Stimulated activated CD4-positive, alpha-beta T cell treated with anti-CD3 and anti-CD28 coated beads, TNF-alpha, amount 100 ng/mL, for 1 hour (primary cell): ENCODE results near the gene SBNO2.

Experiments used
- DNase-seq, 3 donors: peaks; one replicate each; pipeline ENCODE4 v3.0.0-alpha.2; 2020; ENCODE audit warnings: low read depth in 3 of 3, low spot score in 1 of 3

SBNO2 gene

DNA sequence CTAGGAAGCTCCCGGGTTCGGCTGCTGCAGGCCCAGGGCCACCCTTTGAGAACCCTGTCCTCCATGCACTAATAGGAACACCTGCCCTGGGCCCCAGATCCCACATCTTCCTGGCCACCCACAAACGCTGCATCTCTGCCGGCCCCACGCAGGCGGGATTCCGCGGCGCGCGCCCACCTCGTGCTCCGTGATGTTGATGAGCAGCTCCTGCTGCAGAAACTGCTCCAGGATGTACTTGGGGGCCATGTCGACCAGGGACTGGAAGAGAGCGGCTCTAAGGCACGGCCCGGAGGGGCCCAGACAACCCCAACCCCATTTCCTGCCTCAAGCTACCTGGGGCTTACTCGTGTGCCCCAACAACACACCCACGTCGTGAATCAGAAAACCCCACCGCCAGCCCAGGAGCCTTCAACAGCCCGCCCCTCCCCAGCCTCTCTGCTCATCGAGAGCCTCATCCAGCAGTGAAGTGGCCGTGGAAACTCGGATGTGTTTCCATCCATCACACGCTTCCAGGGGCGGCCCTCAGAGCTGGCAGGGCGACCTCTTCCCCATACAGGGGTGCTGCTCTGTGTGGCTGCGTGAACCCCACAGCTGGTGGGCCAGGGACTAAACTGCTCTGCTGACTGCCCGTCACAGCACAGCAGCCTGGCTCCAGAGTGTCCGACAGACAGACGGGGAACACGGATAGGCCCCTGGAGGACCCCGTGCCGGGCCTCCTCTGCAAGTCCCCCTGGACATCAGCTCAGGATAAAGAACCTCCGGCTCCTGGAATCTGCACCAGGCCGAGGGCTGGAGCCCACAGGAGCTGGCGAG is 83.1 kb downstream of the SBNO2 start:
- DNase-seq = no peak

DNA sequence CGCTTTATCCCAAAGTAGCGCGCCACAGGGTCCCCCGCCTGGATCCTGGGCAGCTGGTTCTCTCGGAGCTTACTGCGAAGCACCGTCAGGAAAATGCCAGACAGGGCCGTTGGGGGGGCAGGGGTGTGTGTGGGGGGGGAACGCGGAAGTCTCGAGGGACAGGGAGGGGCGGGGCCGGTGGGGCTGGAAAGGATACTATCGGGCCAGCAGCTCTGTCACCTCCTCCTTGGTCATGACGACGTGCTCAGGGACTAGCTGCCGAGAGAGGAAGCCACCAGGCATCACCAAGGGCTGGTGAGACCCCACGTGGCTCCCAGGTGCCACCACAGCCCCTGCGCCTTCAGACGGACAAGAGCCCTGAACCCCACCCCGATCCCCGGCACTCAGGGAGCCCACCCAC is 84.2 kb downstream of the SBNO2 start:
- DNase-seq = no peak

DNA sequence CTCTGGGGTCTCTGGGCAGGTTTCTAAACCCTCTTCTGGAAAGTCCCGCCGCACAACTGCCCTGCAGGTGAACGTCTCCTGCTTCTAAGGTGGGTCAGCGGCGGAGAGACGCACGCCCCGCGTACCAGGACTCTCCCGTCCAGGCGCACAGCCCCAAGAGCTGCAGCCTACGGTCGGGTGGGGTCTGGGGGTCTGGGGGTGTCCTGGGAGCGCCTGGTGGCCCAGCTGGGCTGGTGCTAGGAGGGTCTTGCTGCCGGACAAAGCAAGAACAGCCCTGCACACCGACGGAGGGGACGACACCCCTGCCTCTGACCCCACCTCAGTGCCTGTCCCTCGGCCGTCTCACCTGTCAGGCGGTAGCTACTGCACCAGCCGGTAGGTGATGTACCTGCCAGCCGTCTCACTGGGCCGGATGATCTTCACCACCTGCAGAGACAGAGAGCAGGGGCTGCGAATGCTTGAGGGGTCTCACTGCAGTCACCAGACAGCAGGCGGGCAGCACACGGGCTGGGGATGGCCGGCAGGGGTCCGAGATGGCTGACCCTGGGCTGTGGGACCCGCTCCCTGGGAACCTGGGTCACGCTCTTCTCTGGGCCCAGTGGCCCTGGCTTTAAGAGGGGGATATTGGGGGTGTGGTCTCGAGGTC is 84.8 kb downstream of the SBNO2 start:
- DNase-seq = no peak

DNA sequence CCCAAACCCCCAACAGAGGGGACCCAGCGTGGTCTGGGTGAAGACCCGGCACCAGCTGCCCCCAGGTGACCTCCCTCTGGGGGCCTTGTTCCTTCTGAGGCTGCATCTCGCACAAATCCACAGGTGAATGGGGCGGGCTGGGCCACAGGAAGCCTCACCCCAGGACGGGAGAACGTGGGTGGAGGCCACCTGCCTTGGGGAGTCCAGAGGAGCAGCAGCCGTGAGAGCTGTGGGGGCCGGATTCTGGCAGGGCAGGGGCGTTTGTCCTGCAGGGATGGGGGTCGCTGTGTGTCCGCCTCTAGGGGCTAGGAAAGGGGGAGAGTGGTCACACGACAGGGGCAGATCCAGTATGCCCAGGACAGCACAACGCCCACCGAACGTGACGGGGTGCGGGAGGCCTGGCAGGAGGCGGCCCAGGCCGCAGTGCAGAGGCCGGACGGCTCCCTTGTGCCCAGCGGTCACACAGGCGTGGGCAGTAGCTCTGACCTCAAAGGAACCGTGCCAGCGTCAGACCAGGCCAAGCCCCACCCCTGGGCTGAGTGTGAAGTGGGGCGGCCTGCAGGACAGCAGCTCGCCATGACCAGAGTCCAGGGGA is 85.6 kb downstream of the SBNO2 start:
- no peak for DNase-seq

DNA sequence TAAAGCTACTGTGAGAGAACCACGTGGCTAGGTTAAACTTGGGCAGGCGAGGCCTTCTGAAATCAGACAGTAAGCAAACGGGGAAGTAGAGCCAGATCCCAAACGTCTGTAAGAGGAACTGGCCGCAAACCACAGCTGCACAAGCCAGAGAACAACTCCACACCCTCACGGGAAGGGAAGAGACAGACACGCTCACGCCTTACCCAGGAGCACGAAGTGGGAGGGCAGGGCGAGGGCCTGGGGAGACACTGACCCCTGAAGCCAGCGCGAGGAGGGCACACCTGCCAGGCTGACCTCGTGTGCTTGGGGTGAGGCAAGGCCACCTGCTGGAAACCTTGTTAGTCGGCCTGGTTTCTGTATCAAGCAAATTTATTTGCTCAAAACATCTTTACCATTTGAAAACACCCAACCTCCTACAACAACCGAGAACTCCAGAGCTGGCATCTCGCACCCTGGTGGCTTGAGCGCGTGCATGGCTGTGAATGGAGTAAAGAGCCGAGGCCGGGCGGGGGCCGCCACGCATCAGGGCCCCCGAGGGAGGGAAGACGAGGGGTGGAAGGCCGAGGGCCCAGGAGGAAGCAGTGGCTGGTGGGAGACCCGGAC is 86.2 kb downstream of the SBNO2 start:
- DNase-seq = no peak

DNA sequence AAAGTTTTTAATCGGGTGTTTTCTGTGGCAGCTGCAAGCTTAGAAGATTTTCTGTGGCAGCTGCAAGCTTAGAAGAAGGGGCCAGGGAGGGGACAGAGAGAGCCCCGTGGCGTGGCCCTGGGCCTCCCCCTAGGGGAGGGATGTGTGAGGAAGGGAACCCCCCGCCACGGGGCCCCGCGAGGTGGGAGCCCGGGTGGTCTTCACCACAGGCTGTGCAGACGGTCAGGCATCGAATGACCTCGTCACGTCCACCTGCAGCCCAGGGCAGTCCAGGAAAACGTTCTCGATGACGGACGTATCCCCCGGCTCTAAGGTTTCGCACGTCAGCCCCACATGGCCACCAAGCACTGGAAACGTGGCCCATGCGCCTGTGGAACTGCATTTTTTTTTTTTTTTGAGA is 87.5 kb downstream of the SBNO2 start:
- no peak for DNase-seq

DNA sequence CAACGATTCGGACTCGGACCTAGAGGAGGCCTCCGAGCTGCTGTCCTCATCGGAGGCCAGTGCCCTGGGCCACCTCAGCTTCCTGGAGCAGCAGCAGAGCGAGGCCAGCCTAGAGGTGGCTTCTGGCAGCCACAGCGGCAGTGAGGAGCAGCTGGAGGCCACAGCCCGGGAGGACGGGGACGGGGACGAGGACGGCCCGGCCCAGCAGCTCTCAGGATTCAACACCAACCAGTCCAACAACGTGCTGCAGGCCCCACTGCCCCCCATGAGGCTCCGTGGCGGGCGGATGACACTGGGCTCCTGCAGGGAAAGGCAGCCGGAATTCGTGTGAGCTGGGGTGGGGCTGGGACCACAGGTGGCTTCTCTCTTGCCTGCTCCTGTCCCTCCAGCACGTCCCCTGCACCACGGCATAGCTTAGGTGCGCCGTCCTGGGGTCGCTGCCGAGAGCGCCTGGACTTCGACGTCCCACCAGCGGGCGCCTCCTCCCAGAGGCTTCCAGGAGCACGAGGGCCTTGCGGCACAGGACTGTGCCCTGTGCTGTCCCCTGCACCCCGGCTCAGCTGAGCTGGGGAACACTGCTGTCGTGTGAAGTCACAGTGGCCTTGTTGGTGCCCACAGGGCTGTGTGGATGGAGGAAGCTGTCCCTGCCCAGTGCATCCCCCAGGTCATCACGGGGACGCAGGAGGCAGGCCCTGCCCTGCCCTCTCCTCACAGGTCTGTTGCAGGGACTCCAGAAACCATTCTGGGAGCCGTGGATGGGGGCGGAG is 88.2 kb downstream of the SBNO2 start:
- no peak for DNase-seq

DNA sequence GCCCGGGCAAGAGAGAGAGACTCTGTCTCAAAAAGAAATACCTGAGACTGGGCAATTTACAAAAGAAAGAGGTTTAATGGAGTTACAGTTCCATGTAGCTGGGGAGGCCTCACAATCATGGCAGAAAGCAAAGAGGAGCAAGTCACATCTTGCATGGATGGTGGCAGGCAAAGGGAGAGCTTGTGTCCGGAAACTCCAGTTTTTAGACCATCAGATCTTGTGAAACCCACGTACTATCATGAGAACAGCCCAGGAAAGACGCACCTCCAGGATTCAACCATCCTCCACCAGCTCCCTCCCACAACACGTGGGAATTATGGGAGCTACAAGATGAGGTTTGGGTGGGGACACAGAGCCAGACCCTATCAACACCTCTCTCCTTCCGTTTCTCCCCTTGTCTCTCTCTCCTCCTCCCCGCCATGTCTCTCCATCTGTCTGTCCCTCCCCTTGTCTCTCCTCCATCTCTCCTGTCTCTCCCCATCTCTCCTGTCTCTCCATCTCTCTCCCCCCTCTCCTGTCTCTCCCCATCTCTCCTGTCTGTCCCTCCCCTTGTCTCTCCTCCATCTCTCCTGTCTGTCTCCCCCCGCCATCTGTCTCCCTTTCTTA is 88.9 kb downstream of the SBNO2 start:
- no peak for DNase-seq

DNA sequence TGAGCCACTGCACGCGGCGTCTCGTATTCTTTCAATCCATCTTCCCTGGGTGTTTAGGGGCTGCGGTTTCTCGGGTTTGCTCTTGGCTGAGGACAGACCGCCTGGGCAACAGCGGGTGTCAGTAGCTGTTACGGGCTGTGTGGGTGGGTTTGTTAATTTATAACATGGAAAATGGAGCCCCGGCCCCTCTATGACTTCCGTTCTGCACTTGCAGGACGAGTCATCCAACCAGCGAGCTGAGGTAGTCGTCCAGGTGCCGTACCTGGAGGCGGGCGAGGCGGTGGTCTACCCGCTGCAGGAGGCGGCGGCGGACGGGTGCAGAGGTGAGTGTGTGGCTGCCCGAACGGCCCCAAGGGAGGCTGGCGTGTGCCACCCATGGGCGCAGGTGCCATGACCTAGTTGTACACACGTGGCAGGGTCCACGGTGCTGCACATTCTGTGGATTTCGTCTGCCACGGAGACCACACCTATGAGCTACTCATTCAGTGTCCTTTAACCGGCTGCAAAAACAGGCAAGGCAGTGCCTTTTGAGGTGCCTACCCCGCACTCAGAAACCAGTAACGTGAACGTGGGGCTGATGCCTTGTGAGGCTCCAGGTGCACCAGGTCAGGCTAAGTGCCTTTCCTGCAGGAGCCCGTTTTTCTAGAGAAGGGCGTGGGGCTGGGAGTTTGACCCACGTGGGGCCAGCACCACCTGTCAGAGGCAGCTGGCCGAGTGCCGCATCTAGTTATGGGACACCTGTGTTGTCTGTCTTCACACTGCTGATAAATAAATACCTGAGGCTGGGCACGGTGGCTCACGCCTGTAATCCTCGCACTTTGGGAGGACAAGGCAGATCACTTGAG is 89.8 kb downstream of the SBNO2 start:
- no peak for DNase-seq

DNA sequence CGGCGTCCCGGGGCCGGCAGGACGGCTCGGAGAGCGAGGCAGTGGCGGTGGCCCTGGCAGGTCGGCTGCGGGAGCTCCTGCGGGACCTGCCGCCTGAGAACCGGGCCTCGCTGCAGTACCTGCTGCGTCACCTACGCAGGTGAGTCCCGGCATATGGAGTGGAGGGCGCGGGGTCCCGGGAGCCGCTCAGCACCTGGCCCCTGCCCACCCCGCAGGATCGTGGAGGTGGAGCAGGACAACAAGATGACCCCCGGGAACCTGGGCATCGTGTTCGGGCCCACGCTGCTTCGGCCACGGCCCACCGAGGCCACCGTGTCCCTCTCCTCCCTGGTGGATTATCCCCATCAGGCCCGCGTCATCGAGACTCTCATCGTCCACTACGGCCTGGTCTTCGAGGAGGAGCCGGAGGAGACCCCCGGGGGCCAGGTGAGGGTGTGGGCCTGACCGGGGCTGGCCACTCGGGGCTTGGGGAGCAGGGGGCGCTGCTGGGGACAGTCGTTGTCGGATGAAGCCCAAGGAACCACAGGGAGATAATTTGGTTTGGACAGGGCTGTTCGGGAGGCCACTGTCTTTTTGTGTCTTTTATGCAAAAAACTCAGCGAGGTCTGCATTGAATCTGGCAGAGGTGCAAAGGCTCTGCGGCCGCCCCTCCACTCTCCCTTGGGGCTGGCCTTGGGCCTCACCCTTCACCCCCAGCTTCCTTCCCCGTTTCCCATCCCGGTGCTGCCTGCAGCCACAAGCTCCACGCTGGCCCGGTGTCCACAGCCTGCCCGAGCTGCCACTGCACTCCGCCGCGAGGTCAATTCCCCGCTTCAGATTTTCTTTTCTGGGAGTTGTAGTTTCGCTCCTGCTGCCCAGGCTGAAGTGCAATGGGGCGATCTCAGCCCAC is 90.9 kb downstream of the SBNO2 start:
- no peak for DNase-seq

DNA sequence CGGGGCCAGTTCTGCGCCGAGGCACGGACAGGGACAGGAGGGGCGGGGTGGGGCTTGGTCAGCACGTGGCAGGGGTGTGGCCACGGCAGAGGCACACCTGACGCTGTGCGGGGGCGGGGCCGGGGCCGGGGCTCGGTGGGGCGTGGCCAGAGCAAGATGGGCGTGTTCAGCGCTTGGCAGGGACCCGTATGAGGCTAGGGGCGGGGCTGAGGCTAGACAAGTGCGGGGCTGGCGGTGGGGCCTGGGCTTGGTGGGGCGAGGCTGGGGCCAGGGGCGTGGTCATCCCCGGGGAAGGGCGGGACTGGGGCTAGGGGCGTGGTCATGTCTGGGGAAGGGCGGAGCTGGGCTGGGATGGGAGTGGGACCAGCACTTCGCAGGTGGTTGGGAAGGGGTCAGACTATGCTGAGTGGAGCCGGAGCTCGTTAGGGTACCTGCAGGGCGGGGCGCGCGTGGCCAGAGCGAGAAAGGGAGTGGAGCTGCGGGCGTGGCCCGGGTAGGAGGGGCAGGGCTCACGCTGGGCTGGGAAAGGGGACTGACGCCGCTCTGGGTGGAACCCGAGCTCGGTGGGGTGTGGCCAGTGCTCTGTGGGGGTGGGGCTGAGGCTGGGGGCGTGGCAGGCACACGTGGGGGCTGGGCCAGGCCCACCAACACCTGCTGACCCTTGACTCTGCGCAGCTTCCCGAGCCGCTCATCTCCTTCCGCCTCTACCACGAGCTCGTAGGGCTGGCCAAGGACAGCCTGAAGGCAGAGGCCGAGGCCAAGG is 91.7 kb downstream of the SBNO2 start:
- peak; percentile 58 to 76 (median 61) for DNase-seq

DNA sequence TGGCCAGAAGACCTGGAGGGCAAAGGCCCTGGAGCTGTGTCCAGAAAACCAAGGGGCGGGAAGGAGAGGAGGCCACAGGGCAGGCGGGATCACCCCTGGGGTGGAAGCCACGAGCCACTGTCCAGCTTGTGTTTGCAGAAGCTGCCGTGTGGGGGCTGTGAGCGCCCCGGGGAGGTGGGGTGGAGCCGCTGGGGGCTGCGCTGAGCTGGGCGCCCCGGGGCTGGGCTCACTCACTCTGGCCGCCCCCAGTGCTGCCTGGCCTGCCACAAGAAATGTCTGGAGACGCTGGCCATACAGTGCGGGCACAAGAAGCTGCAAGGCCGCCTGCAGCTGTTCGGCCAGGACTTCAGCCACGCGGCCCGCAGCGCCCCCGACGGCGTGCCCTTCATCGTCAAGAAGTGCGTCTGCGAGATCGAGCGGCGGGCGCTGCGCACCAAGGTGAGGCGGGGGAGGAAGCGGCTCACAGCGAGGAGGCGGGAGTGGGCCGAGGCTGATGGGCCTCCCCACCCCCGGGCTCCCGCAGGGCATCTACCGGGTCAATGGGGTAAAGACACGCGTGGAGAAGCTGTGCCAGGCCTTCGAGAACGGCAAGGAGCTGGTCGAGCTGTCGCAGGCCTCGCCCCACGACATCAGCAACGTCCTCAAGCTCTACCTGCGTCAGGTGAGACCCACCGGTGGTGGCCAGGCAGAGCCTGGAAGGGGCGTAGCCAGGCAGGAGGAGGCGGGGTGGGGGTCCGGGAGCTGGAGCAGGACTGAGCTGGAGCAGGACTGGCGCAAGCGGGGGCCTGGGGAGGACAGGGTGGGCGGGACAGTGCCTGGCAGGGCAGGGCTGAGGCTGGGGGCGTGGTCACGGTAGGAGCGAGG is 92.5 kb downstream of the SBNO2 start:
- DNase-seq = no peak

DNA sequence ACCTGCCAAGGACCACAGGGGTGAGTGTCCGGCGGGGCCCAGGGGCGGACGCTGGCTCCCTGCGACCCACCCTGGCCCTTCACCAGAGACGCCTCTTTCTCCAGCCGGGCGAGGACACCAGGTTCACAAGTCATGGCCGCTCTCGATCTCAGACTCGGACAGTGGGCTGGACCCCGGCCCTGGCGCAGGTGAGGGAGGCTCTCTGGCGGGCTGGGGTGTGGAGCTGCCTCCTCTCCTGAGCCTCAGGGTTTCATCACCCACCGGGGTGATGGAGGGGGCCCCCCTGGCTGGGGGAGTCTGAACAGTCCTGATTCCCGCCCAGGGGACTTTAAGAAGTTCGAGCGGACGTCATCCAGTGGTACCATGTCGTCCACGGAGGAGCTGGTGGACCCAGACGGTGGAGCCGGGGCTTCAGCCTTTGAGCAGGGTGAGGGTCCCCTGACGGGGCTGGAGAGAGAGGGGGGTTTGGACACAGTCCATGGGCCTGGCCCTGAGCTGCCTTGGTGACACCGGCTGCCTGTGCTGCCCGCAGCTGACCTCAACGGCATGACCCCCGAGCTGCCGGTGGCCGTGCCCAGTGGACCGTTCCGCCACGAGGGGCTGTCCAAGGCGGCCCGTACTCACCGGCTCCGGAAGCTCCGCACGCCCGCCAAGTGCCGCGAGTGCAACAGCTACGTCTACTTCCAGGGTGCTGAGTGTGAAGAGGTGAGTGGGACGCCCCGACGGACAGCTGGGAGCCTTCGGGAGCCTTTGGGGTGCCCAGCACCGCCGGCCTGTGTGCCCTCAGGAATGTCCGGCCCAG is 93.5 kb downstream of the SBNO2 start:
- no peak for DNase-seq

DNA sequence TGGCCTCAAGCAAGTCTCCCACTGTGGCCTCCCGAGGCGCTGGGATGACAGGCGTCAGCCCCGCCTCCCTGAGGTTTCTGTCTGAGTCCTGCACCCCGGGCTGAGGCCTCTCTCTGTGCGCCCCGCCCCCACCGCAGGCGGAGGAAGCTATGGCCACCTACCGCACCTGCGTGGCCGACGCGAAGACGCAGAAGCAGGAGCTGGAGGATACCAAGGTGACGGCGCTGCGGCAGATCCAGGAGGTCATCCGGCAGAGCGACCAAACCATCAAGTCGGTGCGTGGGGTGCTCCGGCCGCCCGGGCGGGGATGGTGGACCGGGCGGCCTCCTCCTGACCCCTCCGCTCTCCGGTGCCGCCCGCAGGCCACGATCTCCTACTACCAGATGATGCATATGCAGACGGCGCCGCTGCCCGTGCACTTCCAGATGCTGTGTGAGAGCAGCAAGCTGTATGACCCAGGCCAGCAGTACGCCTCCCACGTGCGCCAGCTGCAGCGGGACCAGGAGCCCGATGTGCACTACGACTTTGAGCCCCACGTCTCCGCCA is 94.4 kb downstream of the SBNO2 start:
- peak in 1 of 3 donors; percentile 60 for DNase-seq

DNA sequence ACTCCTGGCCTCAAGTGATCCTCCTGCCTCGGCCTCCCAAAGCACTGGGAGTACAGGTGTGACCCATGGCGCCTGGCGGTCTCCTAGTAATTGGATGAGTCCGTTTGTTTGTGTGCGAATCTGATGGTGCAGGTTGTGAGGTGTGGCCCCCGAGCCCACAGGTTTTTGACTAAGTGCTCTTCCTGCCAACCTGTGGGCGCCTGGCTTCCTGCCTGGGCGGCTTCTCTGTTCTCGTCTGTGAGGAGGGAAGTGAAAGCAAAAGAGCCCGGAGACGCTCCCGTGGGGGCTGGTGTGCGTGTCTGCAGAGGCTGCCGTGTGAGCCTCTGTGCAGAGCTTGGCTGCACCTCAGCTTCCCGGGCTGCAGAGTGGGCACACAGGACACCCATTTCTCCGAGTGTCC is 97.1 kb downstream of the SBNO2 start:
- peak; percentile 74 to 89 (median 86) for DNase-seq

DNA sequence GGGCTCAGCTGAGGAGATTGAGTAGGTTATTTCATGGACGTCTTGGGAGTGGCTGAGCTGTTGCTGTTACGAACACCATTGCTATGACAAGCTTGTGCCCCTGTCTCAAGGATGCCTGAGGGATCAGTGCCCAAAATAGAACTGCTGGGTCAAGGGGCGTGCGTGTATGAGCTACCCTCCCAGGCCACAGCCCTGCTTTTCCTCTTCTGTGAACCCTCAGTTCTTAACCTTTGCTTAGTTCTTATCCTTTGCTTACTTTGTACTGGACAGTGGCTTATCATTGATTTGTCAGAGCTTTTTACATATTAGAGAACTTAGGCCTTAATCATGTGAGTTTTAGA is 98.1 kb downstream of the SBNO2 start:
- DNase-seq = no peak
